Measurements from ENCODE around the gene KLHL42. TPM values are rescaled to one million over a fixed set of nuclear protein-coding genes. Genes with fewer than 3 reads are reported as not detected.

KLHL42 gene
- total RNA-seq, 6 donors from 2014 or later = 18.5 to 46.1 (median 22.6) TPM

GRCh38 chr12:27756670-27757195, 23.3 kb upstream of the KLHL42 start:
- ATAC-seq (ENCODE audit: low FRiP score in 2 of 2) (no peak), DNase-seq (no peak)
- Histone ChIP-seq H3K27ac (no peak overlapping the region), H3K4me1 (no peaks in the 10 kb centered on the region), H3K27me3 (no peaks in the 10 kb centered on the region), H3K9me3 (no peaks in the 10 kb centered on the region), H3K36me3 (peaks cover 5 to 19% (median 8%) of the 10 kb centered on the region in 4 donors), H3K4me3 (no peak overlapping the region)
- WGBS, 2 donors = 95 to 99% methylated on average over 7 of the region's 7 CpGs
- TF ChIP-seq POLR2A (IDR thresholded peaks at IDR 0.05) = no peak
- TF ChIP-seq EP300 (IDR thresholded peaks at IDR 0.05) = no peak
- TF ChIP-seq, protein P1, sequence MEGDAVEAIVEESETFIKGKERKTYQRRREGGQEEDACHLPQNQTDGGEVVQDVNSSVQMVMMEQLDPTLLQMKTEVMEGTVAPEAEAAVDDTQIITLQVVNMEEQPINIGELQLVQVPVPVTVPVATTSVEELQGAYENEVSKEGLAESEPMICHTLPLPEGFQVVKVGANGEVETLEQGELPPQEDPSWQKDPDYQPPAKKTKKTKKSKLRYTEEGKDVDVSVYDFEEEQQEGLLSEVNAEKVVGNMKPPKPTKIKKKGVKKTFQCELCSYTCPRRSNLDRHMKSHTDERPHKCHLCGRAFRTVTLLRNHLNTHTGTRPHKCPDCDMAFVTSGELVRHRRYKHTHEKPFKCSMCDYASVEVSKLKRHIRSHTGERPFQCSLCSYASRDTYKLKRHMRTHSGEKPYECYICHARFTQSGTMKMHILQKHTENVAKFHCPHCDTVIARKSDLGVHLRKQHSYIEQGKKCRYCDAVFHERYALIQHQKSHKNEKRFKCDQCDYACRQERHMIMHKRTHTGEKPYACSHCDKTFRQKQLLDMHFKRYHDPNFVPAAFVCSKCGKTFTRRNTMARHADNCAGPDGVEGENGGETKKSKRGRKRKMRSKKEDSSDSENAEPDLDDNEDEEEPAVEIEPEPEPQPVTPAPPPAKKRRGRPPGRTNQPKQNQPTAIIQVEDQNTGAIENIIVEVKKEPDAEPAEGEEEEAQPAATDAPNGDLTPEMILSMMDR (IDR thresholded peaks at IDR 0.05) = no peak
- TF ChIP-seq POLR2AphosphoS5 (IDR thresholded peaks at IDR 0.05) = no peak

DNA sequence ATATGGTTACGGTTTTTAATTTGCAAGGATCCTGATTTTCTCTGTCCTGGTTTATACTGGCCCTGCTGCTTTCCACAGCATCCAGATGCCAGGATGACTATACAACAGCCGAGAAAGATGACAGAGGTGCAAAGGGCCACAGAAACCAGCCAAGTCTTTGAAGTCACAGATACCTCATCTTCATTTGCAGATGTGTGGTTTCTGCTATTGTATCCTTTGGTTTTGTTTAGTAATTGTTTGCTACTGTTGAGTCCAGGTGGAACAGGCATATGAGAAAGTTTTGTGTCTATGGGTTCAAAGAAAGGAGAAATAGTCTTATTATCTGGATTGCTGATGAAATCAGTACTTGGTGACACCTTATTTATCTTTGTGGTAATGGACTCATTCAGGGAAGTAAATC, 17.3 kb upstream of the KLHL42 start:
- H3K36me3 ChIP-seq = peaks cover 0 to 2% (median 0%) of the 10 kb centered on the region in 4 donors
- H3K27ac ChIP-seq = no peak overlapping the region
- H3K27me3 ChIP-seq = no peaks in the 10 kb centered on the region
- H3K4me3 ChIP-seq = no peak overlapping the region
- no peaks in the 10 kb centered on the region for H3K4me1 ChIP-seq
- ATAC-seq (ENCODE audit: low FRiP score in 2 of 2) = no peak
- no peaks in the 10 kb centered on the region for H3K9me3 ChIP-seq
- TF ChIP-seq POLR2AphosphoS5 (IDR thresholded peaks at IDR 0.05) = no peak
- no peak for TF ChIP-seq EP300 (IDR thresholded peaks at IDR 0.05)
- 85 to 90% methylated on average over 2 of the region's 2 CpGs for WGBS, 2 donors
- DNase-seq = no peak

- Histone ChIP-seq H3K27me3 (no peaks in the 10 kb centered on the region), H3K27ac (no peak overlapping the region), H3K9me3 (no peaks in the 10 kb centered on the region), H3K4me1 (no peaks in the 10 kb centered on the region), H3K36me3 (no peaks in the 10 kb centered on the region), H3K4me3 (no peak overlapping the region)
- no peak for DNase-seq
- TF ChIP-seq, protein P1 (IDR thresholded peaks at IDR 0.05) = no peak
- TF ChIP-seq POLR2A (IDR thresholded peaks at IDR 0.05) = no peak
- TF ChIP-seq POLR2AphosphoS5 (IDR thresholded peaks at IDR 0.05) = no peak
- TF ChIP-seq EP300 (IDR thresholded peaks at IDR 0.05) = no peak
- 89 to 94% methylated on average over 3 of the region's 3 CpGs for WGBS, 2 donors
- ATAC-seq (ENCODE audit: low FRiP score in 2 of 2) = no peak
Measured at GRCh38 chr12:27766587-27766986, 13.4 kb upstream of the KLHL42 start.

GRCh38 chr12:27769142-27769673, 10.8 kb upstream of the KLHL42 start:
- 77 to 84% methylated on average over 8 of the region's 8 CpGs for WGBS, 2 donors
- no peaks in the 10 kb centered on the region for H3K36me3 ChIP-seq
- DNase-seq (no peak), ATAC-seq (ENCODE audit: low FRiP score in 2 of 2) (no peak)
- no peaks in the 10 kb centered on the region for H3K9me3 ChIP-seq
- no peak for TF ChIP-seq EP300 (IDR thresholded peaks at IDR 0.05)
- no peak for TF ChIP-seq POLR2AphosphoS5 (IDR thresholded peaks at IDR 0.05)
- TF ChIP-seq POLR2A (IDR thresholded peaks at IDR 0.05) = no peak
- TF ChIP-seq, protein P1 (IDR thresholded peaks at IDR 0.05) = no peak
- H3K4me1 ChIP-seq = no peaks in the 10 kb centered on the region
- no peaks in the 10 kb centered on the region for H3K27me3 ChIP-seq
- no peak overlapping the region for H3K4me3 ChIP-seq
- no peak overlapping the region for H3K27ac ChIP-seq

DNA sequence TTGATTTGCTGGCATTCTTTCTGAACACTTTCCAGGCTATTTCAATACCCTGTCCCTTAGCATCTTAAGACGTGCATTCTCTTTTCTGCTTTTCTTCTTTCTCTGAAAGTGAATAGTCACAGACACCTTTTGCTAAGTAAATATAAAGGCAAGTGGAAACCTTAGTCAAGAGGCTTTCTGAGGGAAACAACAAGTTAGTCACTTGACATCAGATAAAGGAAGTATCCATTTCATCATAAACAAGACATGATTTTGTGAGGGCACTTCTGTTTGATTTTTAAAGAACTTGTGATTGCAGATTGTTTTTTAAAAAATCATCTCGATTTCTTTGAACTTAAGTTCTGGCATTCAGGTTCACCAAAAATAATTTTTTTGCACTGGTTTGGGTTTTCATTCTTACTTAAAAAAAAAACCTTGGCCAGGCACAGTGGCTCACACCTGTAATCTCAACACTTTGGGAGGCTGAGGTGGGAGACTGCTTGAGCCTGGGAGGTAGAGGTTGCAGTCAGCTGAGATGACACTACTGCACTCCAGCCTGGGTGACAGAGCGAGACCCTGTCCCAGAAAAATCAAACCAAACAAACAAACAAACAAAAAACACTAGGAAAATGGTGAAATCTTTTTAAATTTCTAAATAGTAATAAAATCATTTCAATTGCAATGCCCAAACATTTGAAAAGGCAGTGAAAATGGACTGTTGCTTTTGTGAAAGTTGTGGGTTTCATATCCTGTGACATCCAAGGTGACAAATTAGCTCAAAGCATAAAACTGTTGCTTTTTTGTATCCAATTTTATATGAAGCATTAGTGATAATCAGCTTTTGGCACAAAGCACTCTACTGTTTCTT, 8.3 kb upstream of the KLHL42 start:
- ATAC-seq (ENCODE audit: low FRiP score in 2 of 2) = no peak
- 77 to 78% methylated on average over 3 of the region's 3 CpGs for WGBS, 2 donors
- H3K4me1 ChIP-seq = no peaks in the 10 kb centered on the region
- no peak overlapping the region for H3K27ac ChIP-seq
- no peak for DNase-seq
- no peaks in the 10 kb centered on the region for H3K36me3 ChIP-seq
- H3K9me3 ChIP-seq = no peaks in the 10 kb centered on the region
- TF ChIP-seq EP300 (IDR thresholded peaks at IDR 0.05) = no peak
- TF ChIP-seq, protein P1 (IDR thresholded peaks at IDR 0.05) = no peak
- no peak for TF ChIP-seq POLR2A (IDR thresholded peaks at IDR 0.05)
- no peak for TF ChIP-seq POLR2AphosphoS5 (IDR thresholded peaks at IDR 0.05)
- no peaks in the 10 kb centered on the region for H3K27me3 ChIP-seq
- no peak overlapping the region for H3K4me3 ChIP-seq

Data from upper lobe of left lung (tissue), 6 donors.